ENCODE data around the gene GUSB.
A peak's percentile ranks its signal among the peaks of the same experiment; 100 is the strongest.
"Not testable (repeated sequence)": the region's sequence is repeated elsewhere in the genome, so short reads cannot be mapped to it uniquely, and the experiment has no call there.

Gene GUSB

DNA sequence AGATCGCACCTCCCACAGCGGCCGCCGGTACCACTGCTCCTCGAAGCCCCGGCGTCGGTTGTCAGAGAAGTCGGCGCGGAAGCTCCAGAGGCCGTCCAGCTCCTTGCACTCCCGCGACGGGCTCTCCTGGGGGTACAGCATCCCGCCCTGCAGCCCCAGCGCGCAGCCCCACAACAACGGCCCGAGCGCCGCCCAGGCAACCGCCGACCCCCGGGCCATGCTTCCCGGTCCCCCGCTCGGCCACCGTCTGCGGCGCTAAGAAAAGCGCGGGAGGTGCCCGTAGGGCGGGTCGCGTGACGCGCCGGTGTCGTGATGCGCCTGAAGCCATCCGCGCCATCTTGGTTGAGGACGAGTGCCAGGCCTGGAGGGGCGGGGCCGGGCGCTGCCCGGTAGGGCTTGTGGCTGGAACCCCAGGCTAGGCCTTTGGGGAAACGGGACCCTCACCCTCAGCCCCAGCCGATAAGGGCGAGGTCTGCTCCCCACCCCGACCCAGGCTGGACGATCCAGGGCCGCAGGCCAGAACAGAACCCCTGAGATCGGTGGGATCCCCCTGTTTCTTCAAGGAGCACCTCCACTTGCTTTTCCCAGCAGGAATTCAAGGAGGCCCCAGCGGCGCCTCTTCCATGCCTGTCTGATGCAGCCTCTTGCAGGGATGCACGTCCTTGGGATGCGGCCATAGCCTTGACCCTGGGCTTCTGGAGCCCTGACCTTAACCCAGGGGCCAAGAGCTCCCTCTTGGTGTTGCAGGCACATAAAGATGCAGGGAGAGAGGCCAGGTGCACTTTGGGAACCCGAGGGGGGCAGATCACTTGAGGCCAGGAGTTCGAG is at the start of gene GUSB:
TSS of gene GUSB (minus strand) at position 249 of the 828 bp plus-strand sequence. CDS start at position 219, 30 bp downstream.
- DNase-seq (ENCODE audit: low read depth): peak; percentile 64

- not testable (repeated sequence) for DNase-seq (ENCODE audit: low read depth)
Observed at GRCh38 chr7:66028342-66028741, 46.3 kb upstream of the GUSB start.

DNA sequence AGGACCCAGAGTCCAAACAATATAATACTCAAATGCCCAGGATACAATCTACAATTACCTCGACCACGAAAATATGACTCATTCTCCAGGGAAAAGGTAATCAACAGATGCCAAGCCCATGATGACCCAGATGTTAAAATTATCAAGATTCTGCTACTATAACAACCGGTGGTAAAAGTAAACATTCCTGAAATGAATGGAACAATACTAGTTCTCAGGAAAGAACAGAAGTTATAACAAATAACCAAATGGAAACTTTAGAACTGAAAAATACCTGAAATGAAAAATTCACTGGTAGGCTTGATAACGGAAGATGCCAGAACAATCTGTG is 34.1 kb upstream of the GUSB start:
- DNase-seq (ENCODE audit: low read depth): no peak

DNA sequence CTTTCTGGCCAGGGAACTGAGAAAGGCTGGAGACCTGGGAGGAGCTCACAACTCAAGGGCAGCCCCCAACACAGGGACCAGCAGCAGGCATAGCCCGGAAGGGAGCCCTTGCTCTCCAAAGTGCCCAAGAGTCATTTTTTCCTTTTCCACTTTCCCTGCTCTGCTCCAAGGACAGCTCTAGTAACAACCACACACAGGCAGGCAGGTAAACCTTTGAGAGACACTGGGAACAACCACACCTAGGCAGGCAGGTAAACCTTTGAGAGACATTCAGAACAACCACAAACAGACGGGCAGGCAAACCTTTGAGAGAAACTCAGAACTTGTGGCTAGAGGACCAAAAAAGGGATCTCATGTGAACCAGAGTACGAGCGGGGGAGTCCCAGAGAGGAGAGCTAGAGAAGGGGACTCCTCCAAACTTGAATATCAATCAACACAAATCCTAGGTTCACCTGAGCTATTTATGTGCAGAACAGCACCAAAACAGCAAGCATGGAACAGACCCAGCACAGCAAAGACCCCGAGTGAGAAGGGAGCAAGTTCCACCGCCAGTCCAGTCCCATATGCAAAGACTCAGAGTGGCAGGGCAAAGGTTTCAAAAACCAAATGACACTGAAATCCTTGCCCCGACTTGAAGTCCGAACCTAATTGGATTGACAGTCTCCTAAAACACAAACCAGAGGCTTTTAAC is 33.6 kb upstream of the GUSB start:
- no peak for DNase-seq (ENCODE audit: low read depth)

- no peak for DNase-seq (ENCODE audit: low read depth)
Observed at GRCh38 chr7:66013938-66014337, 31.9 kb upstream of the GUSB start.

- DNase-seq (ENCODE audit: low read depth): no peak
Observed at GRCh38 chr7:66007232-66007631, 25.2 kb upstream of the GUSB start.

DNA sequence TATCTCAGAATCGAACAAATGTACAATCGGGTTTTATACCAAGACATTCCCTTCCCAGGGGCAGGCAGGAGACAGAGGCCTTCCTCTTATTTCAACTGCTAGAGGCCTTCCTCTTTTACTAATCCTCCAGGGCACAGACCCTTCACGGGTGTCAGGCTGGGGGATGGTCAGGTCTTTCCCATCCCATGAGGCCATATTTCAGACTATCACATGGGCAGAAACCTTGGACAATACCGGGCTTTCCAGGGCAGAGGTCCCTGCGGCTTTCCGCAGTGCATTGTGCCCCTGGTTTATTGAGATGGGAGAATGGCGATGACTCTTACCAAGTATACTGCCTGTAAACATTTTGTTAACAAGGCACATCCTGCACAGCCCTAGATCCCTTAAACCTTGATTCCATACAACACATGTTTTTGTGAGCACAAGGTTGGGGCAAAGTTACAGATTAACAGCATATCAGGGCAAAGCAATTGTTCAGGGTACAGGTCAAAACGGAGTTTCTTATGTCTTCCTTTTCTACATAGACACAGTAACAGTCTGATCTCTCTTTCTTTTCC is 23.2 kb upstream of the GUSB start:
- DNase-seq (ENCODE audit: low read depth): not testable (repeated sequence)

DNA sequence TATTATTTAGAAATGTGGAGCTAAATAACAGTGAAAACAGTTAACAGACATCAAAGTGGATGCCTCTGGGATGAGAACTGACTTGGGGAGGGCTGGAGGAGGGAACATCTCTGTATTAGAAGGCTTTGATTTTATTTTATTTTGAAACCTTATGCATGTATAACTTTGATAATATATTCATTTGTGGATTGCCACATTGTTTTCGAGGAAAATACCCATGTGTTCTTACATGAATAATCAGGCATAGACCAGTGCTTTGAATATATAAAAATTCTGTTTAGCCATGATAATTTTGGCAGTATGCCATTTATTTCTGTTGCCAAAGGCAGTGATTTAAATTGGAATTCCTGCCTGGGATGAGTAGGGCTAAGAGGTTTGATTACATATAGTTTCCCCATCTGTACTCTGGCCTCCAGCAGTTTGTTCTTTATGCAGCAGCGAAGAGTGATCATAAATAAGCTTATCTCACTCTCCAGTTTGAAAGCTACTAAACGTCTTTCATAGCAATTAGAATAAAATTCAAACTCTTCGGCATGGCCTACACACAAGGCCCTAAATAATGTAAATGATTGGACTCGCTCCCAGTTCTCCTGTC is 18.9 kb upstream of the GUSB start:
- DNase-seq (ENCODE audit: low read depth): not testable (repeated sequence)

DNA sequence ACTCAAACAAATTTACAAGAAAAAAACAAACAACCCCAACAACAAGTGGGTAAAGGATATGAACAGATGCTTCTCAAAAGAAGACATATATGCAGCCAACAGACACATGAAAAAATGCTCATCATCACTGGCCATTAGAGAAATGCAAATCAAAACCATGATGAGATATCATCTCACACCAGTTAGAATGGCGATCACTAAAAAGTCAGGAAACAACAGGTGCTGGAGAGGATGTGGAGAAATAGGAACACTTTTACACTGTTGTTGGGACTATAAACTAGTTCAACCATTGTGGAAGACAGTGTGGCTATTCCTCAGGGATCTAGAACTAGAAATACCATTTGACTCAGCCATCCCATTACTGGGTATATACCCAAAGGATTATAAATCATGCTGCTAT is 13.0 kb upstream of the GUSB start:
- not testable (repeated sequence) for DNase-seq (ENCODE audit: low read depth)

DNA sequence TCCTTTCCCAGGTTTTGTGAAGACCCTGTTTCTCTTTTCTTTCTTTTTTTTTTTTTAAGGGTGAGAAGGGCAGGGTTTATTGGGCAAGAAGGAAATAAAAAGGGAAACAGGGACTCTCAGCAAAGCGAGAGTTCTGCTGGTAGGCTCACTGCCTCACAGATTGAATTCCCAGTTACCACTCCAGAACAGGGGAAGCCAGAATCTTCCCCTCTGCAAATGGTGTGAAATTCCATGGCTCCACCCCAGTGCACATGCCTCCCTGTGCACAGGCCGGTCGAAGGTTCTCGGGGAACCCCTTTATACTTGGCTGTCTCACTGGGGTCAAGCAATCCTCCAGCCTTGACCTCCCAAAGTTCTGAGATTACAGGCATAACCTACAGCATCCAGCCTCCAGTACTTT is 10.5 kb upstream of the GUSB start:
- no peak for DNase-seq (ENCODE audit: low read depth)

DNA sequence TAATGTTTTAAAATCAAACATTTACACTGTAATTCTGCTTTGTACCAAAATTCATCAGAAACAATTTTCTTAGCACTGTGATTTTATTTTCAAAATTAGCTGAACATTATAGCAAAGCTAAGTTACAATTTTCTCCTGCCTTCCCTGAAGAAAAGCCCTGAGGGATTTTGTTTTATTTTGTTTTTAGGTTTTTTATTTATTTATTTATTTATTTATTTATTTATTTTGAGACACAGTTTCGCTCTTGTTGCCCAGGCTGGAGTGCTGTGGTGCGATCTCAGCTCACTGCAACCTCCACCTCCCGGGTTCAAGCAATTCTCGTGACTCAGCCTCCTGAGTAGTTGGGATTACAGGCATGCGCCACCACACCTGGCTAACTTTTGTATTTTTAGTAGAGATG is 9.8 kb upstream of the GUSB start:
- not testable (repeated sequence) for DNase-seq (ENCODE audit: low read depth)

DNA sequence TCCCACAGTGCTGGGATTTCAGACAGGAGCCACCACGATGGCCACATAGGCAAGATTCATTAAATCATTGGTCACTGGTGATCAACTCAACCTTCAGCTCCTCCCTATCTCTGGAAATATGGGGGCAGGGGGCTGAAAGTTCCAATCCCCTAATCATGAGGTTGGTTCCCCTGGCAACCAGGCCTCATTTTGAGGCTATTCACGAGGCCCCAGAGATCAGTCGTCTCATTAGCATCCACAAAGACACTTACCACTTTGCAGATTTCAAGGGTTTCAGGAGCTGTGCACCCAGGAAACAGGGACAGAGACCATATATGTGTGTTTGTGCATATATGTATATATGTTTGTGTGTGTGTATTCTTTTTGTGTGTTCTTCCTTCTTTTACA is 7.7 kb upstream of the GUSB start:
- no peak for DNase-seq (ENCODE audit: low read depth)

- not testable (repeated sequence) for DNase-seq (ENCODE audit: low read depth)
Observed at GRCh38 chr7:65988503-65988902, 6.5 kb upstream of the GUSB start.

- DNase-seq (ENCODE audit: low read depth): no peak
Observed at GRCh38 chr7:65988084-65988483, 6.1 kb upstream of the GUSB start.

DNA sequence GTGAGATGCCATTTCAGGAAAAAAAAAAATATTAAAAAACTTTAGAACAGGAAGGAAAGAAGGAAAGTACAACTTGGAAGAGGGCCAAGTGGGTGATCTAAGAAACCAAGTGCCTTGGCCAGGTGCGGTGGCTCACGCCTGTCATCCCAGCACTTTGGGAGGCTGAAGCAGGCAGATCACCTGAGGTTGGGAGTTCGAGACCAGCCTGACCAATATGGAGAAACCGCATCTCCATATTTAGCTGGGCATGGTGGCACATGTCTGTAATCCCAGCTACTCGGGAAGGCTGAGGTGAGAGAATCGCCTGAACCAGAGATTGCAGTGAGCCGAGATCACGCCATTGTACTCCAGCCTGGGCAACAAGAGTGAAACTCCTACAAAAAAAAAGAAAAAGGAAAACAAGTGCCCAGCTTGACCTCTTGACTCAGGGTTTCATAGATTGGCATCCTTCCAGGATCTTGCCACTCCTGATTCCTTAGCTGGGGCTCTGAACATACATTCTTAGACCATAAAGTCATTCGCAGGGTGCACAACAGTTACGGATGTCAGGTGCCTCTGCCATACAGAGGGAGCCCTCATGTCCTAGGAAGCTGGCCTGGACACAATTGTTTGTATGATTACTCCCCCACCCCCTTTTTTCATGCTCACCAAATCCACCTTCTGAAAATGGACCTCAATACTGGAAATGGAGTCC is 2.1 kb upstream of the GUSB start:
- DNase-seq (ENCODE audit: low read depth): peak; percentile 74

GRCh38 chr7:65980478-65981250 is 1.3 kb downstream of the GUSB start:
- no peak for DNase-seq (ENCODE audit: low read depth)

DNA sequence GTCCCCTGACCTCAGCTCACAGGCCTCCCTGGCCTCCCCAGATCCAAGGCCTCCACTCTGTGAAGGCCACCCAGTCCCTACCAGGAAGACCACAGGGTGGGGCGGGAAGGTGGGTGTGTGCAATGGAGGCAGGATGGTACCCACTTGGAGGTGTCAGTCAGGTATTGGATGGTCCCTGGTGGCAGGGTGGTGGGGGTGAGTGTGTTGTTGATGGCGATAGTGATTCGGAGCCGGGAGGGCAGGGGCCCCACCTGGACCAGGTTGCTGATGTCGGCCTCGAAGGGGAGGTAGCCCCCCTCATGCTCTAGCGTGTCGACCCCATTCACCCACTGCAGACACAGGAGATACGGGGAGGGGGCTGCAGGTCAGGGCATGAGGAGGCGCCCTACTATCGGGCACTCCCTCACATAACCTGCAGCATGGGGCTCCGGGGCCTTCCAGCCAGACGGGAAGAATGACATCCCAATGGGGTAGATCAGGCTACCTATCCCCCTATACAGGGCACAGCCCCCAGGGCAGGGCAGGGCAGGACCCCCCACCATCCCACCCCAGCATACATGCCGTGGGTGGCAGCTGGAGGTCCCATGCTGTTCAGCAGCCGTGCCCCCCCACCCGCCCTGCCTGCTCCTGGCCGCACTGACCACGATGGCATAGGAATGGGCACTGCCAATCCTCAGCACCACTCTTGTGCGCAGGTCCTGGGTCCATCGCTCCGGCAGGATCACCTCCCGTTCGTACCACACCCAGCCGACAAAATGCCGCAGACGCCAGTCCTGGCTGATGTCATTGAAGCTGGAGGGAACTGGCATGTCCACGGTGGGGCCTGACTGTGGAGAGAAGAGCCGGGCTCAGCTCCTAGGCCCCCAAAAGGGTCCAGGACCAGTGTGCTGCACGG is 2.2 kb downstream of the GUSB start:
- no peak for DNase-seq (ENCODE audit: low read depth)

- DNase-seq (ENCODE audit: low read depth): no peak
Observed at GRCh38 chr7:65978891-65979582, 3.0 kb downstream of the GUSB start.

DNA sequence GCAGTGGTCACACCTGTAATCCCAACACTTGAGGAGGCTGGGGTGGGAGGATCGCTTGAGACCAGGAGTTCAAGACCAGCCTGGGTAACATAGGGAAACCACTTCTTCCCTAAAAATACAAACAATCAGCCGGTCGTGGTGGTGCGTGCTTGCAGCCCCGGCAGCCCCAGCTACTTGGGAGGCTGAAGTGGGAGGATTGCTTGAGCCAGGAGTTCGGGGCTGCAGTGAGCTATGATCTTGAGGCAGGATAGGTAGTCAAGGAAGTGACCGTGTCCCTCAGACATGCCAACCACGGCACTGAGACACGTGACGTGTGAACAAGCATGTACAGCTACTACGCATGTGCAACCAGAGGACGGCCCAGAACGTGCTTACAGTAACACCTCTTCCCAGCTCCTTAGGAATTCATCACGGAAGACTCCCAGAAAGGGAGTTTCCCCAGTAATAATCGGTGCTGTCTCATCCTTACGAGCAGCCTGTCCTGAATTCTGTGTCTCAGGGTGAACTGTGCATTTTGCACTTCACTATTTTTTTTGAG is 5.3 kb downstream of the GUSB start:
- DNase-seq (ENCODE audit: low read depth): no peak
